SK-N-MC (cell line): ENCODE data around the gene IQCC.

Experiments
- EZH2 ChIP-seq: fragments of 200-600 bp; sonication (generic); IDR thresholded peaks from one replicate; pipeline ENCODE4 v1.6.1; 2017; ENCODE audit warnings: antibody characterized with exemption
- POLR2AphosphoS5 ChIP-seq: IDR thresholded peaks from 2 replicates; pipeline ENCODE4 v1.6.1; 2012; ENCODE audit warnings: mild to moderate bottlenecking, low read depth, low read length, borderline replicate concordance

GRCh38 chr1:32199043-32199716 lies 6.3 kb upstream of the IQCC start:
- TF ChIP-seq POLR2AphosphoS5: no peak
- TF ChIP-seq EZH2: no peak
